ENCODE results near the gene FAN1.

FAN1 gene

GRCh38 chr15:30921781-30922479 is 18.2 kb downstream of the FAN1 start:
- no peak for DNase-seq

GRCh38 chr15:30922480-30923311 is 19.0 kb downstream of the FAN1 start:
- no peak for DNase-seq

- no peak for DNase-seq
These were observed 19.7 kb downstream of the FAN1 start for GRCh38 chr15:30923429-30923828.

- DNase-seq: no peak
These were observed 20.6 kb downstream of the FAN1 start for GRCh38 chr15:30924353-30924752.

GRCh38 chr15:30925686-30926085 is 22.0 kb downstream of the FAN1 start:
- no peak for DNase-seq

- no peak for DNase-seq
These were observed 22.4 kb downstream of the FAN1 start for GRCh38 chr15:30926161-30926560.

- DNase-seq: no peak
These were observed 23.5 kb downstream of the FAN1 start for GRCh38 chr15:30927148-30927761.

GRCh38 chr15:30928076-30928475 is 24.4 kb downstream of the FAN1 start:
- no peak for DNase-seq

- DNase-seq: no peak
These were observed 25.5 kb downstream of the FAN1 start for GRCh38 chr15:30929064-30929669.

GRCh38 chr15:30929982-30930381 is 26.3 kb downstream of the FAN1 start:
- no peak for DNase-seq

- no peak for DNase-seq
These were observed 26.7 kb downstream of the FAN1 start for GRCh38 chr15:30930422-30930821.

- no peak for DNase-seq
These were observed 29.6 kb downstream of the FAN1 start for GRCh38 chr15:30933293-30933692.

GRCh38 chr15:30939161-30939560 is 35.4 kb downstream of the FAN1 start:
- no peak for DNase-seq

GRCh38 chr15:30940359-30940758 is 36.6 kb downstream of the FAN1 start:
- DNase-seq: no peak

- DNase-seq: no peak
These were observed 37.8 kb downstream of the FAN1 start for GRCh38 chr15:30941520-30941919.

GRCh38 chr15:30943654-30944335 is 40.1 kb downstream of the FAN1 start:
- no peak for DNase-seq

- DNase-seq: no peak
These were observed 49.5 kb downstream of the FAN1 start for GRCh38 chr15:30953183-30953582.

GRCh38 chr15:30953731-30954378 is 50.1 kb downstream of the FAN1 start:
- no peak for DNase-seq

- DNase-seq: no peak
These were observed 51.0 kb downstream of the FAN1 start for GRCh38 chr15:30954674-30955073.

GRCh38 chr15:30956216-30957124 is 52.8 kb downstream of the FAN1 start:
- no peak for DNase-seq

- DNase-seq: no peak
These were observed 54.5 kb downstream of the FAN1 start for GRCh38 chr15:30958219-30958618.

All from effector CD4-positive, alpha-beta T cell (primary cell).